DMS 273 treated with DMSO at 0.1 percent for 48 hours (cell line): ENCODE data around the gene PAMR1.

ENCODE experiments used
- DNase-seq: peaks from one replicate; lab custom pipeline; 2025; lab: John Stamatoyannopoulos, UW

PAMR1 gene

DNA sequence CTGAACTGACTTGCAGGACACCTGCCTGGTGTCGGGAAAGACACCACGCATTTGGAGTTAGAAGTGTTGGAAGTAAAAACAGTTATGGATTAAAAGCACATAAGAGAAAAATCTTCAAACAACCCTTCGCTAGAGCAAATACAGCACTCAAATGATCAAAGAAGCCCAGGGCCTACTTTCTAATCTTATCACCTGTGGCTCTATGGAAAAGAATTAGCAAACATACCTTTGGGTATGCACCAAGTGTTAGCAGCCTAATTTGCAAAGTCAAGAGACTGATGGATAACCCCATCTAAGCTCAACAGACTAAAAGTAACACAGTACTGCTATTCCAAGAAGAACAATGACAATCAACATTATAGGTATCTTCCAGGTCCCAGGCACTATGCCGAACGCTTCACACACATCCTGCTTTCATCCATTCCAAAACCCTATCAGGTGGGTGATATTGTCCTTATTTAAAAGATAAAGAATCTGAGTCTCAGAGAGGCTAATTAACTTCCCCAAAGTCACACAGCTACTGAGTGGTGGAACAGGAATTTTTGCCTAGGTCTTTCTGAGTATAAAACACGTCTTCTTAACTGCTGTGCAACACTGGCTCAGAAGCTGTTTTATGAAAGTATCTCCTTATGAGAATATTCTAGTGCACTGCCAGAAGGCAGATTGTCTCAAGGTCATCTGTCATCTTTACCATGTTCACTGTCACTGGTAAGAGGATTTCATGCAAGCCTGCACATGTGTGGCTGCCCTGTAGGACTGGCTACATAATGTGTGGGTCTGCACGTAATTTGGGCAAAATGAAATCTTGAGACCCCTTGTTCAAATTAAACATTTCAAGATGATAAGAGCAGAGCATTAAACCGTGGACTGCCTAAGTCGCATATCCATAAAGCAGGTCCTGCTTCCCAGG is 122.4 kb downstream of the PAMR1 start:
- DNase-seq, result no peak

DNA sequence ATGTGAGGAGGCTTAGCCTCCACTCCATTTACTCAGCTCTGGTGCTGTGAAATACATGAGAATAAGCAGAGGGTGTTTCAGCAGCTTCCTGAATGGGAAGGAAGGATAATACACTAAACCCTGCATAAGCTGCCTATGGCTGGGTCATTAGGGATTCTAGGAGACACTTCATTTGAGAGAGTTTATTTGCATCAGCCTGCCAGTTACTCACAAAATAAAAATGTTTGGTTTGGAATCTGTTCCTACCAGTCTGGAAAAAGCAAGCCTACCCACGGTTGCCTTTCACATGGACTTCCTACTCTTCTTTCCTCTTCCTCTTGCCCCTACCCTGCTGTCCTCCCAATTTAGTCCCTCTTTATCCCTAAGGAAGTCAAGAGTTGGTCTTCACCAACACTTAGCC is 126.5 kb downstream of the PAMR1 start:
- DNase-seq, result no peak

DNA sequence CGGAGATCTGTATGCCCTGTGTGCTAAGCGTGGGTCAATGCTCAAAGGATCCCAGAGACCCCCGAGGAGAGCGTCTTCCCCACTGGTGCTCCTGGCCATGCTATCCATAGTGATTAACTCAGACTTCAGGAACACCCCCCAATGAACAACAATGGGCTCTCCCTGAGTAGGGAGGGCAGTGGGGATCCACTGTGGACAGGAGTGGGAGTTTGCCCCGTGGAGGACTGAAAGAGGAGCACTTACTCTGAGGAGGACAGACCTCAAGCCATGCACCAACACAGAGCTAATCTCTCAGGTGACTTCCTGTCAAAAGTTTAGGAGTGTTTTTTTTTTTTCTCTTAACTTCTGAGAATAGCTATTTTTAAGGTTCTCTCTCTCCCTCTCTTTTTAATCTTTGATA is 130.5 kb downstream of the PAMR1 start:
- DNase-seq, result no peak

DNA sequence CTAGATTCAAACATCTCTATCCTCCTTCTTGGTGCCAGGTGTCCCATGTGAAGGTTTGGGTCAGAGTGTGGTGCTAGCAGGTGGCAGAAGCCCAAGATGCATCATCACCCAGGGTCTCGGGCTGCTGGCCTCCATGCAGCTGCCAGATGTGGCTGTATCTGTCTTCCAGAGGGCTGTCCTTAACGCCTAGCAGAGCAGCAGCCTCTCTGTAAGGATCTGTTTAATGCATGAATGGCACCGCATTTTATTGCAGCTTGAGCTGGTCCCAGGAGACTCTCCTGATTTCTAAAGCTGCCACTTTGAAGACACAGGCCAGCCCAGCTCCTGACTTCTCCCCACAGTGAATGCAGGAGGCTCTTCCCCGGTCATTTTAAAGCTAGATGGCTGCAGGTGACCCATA is 132.3 kb downstream of the PAMR1 start:
- no peak for DNase-seq

DNA sequence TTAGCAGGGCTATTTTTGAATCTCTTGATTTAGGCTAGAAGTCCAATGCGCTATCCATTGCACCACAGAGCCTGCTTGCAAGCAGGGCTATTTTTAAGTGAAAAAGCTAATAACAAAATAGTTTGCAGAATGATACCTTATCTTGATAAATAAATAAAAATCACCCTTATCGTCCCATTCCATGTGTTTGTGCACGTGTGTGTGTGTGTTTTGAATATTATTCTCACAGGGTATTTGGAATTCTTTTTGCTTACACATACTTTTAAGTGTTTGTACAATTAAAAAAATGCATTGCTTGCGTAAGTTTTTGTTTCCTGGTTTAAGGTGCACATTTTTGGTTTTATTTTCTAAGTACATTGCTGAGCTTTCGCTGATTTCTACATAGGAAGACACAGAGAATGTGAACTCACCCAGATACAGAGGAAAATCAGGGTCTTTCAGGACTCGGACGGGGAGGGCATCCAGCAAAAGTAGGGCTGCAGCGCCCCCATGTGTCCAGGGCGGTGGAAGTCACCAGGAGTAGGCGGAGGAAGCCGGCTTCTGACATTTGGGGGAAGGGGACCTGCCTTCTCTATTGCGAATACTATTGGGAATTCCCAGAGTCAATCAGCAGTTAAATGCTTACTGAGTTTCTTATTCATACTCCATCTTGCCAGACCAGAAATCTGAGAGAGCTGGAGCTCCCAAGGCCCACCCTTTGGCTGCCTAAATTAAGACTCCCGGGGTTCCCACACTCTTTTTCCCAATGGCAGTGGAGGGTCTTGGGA is 133.3 kb downstream of the PAMR1 start:
- DNase-seq, result no peak

DNA sequence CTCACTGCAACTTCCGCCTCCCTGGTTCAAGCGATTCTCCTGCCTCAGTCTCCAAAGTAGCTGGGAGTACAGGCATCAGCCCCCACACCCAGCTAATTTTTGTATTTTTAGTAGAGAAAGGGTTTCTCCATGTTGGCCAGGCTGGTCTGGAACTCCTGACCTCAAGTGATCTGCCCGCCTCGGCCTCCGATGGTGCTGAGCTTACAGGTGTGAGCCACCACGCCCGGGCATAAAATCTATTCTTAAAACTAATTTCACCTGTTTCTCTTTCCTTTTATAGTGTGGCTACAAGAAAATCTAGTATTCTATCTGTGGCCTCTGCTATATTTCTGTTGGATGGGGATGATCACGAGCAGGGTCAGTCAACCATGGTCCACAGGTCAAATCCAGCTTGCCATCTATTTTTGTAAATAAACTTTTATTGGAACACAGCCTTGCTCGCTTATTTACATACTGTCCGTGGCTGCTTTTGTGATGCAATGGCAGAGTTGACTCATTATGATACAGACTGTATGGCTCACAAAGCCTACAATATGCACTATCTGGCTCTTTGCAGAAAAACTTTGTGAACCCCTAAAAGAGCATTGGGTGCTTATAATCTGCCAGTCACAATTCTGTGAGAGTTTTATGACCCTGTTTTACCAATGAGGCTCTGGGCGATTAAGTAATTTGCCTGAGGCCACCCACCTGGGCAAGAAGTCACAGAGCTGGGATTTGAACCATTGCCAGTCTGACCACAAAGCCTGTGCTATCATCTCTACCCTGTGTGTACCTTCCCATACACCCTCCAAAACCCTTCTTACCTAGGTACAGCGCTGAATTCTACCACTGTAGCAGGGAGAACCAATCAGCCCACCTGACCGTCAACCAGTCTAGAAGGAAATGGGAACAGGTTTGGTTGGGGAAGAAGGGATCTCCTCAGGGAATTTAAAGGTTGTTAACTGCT is 134.4 kb downstream of the PAMR1 start:
- DNase-seq, result no peak

DNA sequence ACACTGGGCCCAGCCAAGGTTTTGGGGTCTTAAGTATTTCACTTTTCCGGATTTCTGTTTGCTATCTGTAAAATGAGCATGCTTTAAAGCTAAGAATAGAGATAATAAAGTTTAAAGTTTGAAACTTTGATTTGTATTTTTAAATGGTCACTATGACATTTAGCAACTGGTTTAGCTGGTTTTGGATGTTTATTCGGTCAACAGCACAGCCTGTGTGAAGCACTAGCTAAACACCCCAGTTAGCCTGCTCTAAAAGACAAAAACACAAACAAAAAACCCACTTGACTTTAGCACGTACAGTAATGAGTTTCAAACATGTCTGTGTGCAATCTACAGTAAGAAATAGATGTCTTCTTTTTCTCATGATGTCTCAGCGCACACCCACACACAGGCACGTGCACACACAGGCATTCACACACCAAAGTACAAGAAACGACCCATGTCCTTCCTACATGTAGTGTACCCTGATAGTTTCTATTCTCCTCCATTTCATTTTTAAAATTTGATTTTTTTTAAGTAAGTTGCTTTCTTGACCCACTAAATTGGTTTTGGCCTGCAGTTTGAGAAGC is 135.4 kb downstream of the PAMR1 start:
- no peak for DNase-seq

DNA sequence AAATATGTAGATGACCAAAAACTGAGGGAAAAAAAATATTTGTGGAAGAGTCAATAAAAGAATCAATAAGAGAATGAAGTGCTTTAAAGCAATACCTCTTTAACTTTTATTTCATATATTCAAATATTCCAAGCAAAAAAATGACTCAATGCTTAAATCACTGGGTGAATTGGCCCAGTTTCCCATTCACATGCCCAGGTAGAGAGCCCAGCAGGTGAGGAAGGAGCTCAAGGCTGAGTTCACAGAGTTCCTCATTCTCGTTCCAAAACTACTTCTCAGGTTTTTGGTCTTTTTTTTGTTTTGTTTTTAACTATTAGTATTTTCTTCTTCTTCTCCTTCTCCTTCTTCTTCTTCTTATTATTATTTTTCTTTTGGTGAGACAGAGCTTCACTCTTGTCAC is 136.3 kb downstream of the PAMR1 start:
- no peak for DNase-seq

DNA sequence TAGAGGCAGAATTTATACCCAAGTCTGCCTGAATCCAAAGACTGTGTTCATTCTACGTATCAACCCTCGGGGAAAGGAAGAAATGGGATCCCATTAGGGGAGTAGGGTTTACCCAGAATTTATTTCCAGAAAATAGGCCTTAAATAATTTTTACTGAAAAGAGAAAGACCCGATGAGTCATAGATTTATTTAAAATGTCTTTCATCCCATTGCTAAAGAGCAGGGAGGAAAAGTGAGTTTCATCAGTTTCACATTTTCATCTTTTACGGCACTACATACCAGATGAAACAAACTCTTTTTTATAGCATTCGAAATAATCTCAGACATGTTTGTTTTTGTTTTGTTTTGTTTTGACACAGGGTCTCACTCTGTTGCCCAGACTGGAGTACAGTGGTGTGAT is 137.4 kb downstream of the PAMR1 start:
- DNase-seq, result no peak

DNA sequence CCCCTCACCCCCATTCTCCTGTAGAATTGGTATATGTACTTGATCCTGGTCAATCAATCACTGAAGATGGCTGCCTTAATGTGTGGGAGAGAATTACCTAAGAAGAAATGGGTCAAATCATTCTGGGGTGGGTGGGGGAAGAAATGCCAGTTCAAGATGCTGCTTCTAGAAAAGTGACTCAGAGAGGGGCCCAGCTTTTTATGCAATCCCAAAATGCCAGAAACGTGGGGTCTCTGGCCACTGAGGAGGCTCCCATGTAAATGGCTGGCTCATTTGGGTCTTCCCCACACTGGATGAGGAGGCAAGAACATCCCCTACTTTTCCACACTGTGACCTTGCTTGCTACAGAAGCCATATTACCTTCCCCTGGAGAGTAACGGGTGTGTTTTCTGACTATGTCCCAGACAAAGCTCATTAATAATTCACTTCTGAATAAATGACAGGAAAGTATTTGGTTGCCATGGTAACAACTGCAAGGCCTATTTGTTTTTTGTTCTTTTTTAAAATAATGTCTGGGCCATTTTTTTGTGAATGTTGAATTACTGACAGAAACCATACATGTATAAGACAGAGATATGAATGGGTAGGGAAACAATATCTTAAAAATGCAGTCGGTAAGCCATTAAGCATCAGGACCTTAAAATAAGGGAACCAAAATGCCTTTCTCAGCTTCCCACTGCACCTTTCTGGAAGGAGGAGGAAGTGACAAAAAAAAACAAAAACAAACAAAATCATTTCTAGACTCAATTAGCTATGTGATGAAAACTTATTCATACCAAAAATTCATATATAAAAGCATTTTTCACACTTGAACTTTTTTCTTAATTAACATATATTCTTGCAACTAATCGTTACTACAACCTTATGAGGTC is 138.1 kb downstream of the PAMR1 start:
- no peak for DNase-seq

DNA sequence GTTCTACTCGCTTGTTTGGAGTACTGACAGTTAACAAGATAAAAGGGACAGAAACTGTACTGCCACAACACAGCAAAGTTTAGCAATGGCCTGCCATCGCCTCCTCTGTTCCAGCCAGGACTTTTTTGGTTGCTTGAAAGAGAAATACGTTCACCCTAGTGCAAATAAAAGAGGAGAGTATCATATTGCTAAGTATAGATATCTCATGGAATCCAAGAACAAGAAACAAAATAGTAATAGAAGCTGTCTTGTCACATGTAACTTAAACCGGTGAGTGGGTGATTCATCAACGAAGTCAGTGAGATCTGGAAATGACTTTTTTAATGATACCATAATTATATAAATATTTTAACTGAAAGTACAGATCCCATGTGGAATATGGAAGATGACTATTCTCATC is 141.5 kb downstream of the PAMR1 start:
- DNase-seq, result no peak
